ENCODE results near the gene HSFX2.
"Not testable (repeated sequence)": the region's sequence is repeated elsewhere in the genome, so short reads cannot be mapped to it uniquely, and the experiment has no call there.

HSFX2 gene

DNA sequence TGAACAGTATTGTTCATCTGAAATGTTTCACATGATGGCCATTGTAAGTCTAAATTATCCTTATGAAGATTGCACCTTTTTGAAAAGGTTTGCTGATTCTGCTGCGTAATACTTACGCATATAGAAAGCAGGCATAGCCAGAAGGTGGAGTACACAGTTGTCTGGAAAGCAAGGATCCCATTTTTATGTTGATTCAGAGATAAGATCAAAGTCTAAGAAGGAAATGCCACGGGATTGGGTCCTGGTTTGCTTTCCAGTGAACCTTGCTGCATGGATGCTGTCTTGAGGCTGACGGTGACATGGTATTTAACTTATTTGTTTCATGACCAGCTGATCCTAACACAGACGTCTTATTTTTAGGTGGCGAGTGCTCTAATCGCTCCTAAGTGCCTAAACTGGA, 23.3 kb downstream of the HSFX2 start:
- no peak for DNase-seq (ENCODE audit: low read depth)
- no peak overlapping the region for H3K4me3 ChIP-seq (ENCODE audit: low read length)
- TF ChIP-seq, protein P1, sequence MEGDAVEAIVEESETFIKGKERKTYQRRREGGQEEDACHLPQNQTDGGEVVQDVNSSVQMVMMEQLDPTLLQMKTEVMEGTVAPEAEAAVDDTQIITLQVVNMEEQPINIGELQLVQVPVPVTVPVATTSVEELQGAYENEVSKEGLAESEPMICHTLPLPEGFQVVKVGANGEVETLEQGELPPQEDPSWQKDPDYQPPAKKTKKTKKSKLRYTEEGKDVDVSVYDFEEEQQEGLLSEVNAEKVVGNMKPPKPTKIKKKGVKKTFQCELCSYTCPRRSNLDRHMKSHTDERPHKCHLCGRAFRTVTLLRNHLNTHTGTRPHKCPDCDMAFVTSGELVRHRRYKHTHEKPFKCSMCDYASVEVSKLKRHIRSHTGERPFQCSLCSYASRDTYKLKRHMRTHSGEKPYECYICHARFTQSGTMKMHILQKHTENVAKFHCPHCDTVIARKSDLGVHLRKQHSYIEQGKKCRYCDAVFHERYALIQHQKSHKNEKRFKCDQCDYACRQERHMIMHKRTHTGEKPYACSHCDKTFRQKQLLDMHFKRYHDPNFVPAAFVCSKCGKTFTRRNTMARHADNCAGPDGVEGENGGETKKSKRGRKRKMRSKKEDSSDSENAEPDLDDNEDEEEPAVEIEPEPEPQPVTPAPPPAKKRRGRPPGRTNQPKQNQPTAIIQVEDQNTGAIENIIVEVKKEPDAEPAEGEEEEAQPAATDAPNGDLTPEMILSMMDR (conservative IDR thresholded peaks at IDR 0.05; ENCODE audit: low read length), result no peak

DNA sequence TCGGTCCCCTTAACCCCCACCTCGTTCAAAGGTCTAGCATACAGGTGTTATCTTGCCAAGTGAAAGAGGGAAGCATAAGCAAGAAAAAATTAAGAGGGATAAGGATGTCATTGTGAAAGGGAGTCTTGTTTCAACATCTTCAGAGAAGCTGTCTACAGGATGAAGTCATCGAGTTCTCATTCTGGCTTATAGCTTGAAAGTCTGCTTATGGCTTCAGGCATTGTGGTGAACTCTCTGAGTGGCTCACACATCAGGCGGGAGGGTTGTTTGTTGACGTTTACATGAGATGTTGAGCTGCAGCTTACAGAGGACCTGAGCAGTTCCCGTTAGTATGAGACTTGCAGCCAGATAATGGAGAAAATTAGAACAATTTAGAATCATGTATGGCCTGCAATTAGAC, 24.4 kb downstream of the HSFX2 start:
- DNase-seq (ENCODE audit: low read depth), result peak; percentile 53
- H3K4me3 ChIP-seq (ENCODE audit: low read length), result no peak overlapping the region
- TF ChIP-seq, protein P1 (conservative IDR thresholded peaks at IDR 0.05; ENCODE audit: low read length), result no peak

DNA sequence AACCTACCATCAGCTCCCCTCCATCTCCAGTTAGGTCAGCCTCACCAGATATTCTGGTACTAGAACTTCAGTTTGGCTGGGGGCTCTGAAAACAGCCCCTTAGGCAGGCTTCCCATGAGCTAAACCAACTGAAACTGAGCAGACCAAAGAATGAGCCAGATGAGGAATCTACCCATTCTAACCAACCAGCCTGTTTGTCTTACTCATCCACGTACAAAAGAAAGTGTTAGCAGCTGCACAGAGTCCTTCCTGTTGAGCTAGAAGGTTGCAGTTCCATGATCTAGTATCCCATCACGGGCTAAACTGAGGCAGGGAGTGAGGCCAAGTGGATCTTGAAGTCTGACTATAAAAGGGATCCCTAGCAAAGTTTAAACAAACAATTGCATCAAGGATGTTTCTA, 25.3 kb downstream of the HSFX2 start:
- TF ChIP-seq, protein P1 (conservative IDR thresholded peaks at IDR 0.05; ENCODE audit: low read length), result no peak
- DNase-seq (ENCODE audit: low read depth), result no peak
- H3K4me3 ChIP-seq (ENCODE audit: low read length), result no peak overlapping the region

DNA sequence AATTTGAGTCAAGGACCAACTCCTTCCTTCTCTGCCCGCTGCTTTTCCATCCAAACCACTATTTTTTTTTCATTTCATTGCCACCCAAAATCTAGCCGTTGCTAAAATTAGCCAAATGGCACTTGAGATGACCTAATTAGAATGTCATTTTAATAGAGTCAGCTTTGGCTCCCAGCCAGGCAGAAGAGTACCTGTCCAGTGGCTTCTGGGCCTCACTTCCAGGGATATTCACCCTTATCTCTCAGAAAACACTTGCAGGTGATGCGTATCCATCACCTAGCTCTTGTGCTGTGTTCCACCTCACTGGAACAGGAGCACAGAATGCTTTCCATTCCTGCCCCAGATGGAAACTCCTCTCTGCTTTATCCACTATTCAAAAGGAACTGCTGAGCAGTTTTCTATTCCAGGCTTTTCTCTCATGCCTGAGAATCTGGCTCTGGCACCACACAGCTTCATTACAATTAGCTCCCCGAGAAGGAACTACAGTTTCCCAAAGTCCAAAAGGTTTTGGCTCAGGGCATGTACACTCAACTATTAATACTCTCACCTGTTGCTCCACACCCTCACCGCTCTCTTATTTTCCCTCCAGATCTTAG, 26.3 kb downstream of the HSFX2 start:
- no peak for DNase-seq (ENCODE audit: low read depth)
- H3K4me3 ChIP-seq (ENCODE audit: low read length), result no peak overlapping the region
- TF ChIP-seq, protein P1 (conservative IDR thresholded peaks at IDR 0.05; ENCODE audit: low read length), result no peak

DNA sequence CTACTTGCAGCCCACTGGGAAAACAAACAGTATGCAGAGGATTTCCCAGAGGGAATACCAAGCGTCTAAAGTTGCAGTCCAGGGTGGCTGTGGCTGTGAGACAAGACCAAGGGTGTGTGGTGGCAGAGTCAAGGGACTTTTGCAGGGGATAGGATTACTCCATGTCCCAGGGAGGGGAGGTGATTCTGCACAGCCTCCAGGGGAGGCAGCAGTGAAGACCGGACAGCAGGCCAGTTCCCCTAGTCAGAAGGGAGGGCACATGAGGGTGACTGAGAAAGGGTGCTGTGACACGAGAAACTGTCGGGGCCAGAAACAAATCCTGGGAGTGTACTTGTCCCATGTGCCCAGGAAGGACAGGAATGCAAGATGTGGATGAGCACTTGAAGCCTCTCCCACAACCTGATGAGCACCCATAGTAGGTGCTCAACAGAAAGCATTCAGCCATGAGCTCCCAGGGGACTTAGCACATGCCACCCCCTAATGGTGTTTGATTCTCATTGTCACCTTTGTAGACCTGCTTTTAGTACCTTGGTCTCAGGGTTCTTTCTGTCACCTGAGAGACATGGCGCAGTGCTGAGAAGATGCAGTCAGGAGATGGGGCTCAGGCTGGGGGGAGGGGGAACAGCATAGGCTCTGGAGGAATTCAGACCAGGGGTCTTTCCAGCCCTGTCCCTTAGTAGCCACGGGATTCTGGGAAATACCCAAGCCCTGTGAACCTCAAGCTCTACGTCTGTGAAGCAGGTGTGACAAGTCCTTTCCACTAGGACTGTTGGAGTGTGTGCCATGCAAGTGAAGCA, 27.3 kb downstream of the HSFX2 start:
- no peak overlapping the region for H3K4me3 ChIP-seq (ENCODE audit: low read length)
- no peak for DNase-seq (ENCODE audit: low read depth)
- TF ChIP-seq, protein P1 (conservative IDR thresholded peaks at IDR 0.05; ENCODE audit: low read length), result no peak

DNA sequence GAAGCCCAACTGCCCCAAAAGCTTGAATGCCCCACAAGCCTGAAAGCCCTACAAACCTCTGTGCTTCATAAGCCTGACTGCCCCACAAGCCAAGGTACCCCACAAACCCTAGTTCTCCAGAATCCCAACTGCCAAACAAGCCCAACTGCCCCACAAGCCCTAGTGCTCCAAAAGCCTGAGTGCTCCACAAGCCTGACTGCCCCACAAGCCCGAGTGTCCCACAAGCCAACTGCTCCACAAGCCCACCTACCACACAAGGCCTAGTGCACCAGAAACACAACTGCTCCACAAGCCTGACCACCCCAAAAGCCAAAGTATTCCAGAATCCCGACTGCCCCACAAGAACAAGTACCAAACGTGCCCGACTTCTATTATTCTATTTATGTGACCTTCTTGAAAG, 31.8 kb downstream of the HSFX2 start:
- H3K4me3 ChIP-seq (ENCODE audit: low read length), result no peak overlapping the region
- DNase-seq (ENCODE audit: low read depth), result no peak
- TF ChIP-seq, protein P1 (conservative IDR thresholded peaks at IDR 0.05; ENCODE audit: low read length), result no peak

DNA sequence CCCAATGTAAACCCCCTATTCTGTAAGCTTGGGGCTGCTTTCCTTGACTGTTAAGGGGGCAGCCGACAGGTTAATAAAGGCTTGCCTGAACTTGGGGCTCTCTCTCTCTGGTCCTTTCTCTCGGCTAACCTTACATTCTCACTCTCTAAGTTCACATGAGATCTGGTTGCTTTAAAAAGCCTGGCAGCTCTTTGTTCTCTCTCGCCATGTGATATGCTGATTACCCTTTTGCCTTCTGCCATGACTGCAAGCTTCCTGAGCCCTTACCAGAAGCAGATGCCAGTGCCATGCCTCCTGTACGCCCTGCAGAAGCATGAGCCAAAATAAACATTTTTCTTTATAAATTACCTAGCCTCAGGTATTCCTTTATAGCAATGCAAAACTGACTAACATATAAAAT, 39.9 kb downstream of the HSFX2 start:
- H3K4me3 ChIP-seq (ENCODE audit: low read length), result not testable (repeated sequence)

DNA sequence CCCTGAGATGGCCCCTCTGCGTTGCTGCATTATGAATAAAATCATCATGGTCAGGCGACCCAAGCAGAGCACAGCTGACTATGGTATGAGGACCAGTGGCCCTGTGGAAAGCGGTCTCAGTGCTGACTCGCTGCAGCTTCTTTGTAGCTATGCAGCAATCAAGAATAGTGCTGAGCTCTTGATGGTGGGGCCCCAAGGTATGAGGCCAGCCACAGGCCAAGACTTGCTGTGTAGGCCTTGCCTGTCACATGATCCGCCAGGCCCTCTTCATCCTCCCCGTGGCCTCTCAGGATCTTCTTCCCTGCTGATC, 43.2 kb downstream of the HSFX2 start:
- not testable (repeated sequence) for DNase-seq (ENCODE audit: low read depth); H3K4me3 ChIP-seq (ENCODE audit: low read length)

More for the DNA sequence above, 39.9 kb downstream of the HSFX2 start:
- not testable (repeated sequence) for DNase-seq (ENCODE audit: low read depth)

DNA sequence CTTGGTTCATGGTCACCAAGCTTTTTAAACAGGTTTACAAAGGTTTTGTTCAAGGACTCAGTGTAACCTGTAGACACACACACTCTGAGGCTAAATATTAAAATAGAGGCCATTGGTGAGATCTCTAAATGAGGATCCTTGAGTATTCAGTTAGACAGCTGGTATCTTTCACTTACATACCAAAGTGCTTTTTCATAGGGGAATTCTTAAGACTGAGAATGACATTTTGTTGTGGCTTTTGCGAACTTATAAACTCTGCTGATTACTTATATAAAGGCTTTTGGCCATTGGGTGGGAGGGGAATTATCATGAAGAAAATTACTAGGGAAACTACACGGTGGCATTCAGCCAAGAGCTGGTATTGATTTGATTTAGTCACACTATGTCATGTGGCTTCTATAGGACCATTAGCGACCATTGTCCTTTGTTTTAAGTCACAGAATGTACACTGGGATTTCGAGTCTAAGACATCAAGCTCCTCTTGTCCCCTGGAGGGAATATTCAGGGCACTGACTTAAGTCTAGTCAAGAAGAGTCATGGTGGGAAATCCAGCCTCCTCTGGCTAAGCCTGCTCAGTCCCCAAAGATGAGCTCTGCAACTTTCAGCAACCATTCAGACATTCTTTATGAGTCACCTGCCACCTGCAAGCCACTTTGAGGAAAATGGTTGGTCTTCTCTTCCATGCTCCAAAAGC, 43.7 kb downstream of the HSFX2 start:
- not testable (repeated sequence) for H3K4me3 ChIP-seq (ENCODE audit: low read length); DNase-seq (ENCODE audit: low read depth)

DNA sequence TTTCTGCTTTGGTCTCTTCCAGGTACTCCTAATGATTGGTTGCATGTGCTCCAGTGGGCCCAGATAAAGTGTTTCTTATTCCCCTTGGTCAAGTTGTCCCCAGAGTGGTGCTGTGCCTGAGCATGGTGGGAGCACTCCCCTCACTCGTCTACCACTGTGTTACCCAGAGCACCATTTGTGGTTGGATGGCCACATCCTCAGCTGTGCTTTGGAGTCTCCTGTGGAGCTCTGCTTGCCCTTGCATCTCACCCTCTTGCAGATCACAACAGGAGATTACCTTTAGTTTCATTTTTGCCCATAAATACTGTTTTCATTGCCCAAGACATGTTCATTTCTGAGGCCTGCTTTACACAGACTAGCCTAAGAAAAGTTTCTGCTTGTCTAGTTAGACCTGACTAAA, 44.7 kb downstream of the HSFX2 start:
- not testable (repeated sequence) for H3K4me3 ChIP-seq (ENCODE audit: low read length); DNase-seq (ENCODE audit: low read depth)

DNA sequence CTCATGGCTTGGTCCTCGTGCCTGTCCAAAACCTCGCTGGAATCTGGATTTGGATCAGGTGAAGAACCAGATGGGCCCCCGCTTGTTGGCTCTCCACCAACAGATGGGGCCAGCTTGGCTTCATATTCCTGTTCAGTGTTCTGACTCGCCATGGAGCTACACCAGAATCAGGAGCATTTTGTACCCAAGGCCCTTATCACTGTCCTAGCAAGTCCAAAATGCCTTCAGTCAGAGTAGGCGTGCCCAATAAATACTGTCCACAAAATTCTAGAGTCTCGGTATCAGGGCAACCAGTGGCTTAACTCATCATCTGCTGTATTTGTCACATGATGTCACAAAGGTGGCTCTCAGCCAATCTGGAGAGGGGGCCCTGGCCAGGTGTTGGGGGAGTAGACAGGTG, 45.4 kb downstream of the HSFX2 start, which contains the start of gene HSFX3:
Gene HSFX3 (minus strand): TSS at position 224 of the 400 bp plus-strand sequence. CDS start 72 bp downstream, at position 152.
- H3K4me3 ChIP-seq (ENCODE audit: low read length); DNase-seq (ENCODE audit: low read depth): not testable (repeated sequence)
